ENCODE results near the gene SALL4. TPM values are rescaled to one million over a fixed set of nuclear protein-coding genes. Genes with fewer than 3 reads are reported as not detected.
"Not testable (repeated sequence)": the region's sequence is repeated elsewhere in the genome, so short reads cannot be mapped to it uniquely, and the experiment has no call there.

SALL4 gene
- total RNA-seq, 2 donors from 2014 or later = 0.13 to 0.35 TPM

DNA sequence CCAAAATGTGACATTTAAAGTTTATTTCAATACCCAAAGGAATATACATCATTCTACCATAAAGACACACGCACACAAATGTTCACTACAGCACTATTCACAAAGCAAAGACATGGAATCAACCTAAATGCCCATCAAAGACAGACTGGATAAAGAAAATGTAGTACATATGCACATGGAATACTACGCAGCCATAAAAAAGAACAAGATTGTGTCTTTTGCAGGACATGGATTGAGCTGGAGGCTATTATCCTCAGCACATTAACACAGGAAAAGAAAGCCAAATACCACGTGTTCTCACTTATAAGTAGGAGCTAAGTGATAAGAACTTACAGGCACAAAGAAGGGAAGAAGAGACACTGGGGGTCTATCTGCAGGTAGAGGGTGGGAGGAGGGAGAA, 56.5 kb downstream of the SALL4 start:
- Histone ChIP-seq H3K9me3 (no peaks in the 10 kb centered on the region), H3K27me3 (no peaks in the 10 kb centered on the region), H3K4me1 (peaks cover 14% of the 10 kb centered on the region), H3K9ac (ENCODE audit: low read depth in 2 of 2, low read length in 2 of 2) (no peak overlapping the region), H3K36me3 (no peaks in the 10 kb centered on the region), H3K4me3 (no peak overlapping the region), H3K27ac (no peak overlapping the region)
- no peak for DNase-seq
- intact Hi-C loops (cut with DNase I) = no loop called here
- TF ChIP-seq, protein P1, sequence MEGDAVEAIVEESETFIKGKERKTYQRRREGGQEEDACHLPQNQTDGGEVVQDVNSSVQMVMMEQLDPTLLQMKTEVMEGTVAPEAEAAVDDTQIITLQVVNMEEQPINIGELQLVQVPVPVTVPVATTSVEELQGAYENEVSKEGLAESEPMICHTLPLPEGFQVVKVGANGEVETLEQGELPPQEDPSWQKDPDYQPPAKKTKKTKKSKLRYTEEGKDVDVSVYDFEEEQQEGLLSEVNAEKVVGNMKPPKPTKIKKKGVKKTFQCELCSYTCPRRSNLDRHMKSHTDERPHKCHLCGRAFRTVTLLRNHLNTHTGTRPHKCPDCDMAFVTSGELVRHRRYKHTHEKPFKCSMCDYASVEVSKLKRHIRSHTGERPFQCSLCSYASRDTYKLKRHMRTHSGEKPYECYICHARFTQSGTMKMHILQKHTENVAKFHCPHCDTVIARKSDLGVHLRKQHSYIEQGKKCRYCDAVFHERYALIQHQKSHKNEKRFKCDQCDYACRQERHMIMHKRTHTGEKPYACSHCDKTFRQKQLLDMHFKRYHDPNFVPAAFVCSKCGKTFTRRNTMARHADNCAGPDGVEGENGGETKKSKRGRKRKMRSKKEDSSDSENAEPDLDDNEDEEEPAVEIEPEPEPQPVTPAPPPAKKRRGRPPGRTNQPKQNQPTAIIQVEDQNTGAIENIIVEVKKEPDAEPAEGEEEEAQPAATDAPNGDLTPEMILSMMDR (IDR thresholded peaks at IDR 0.05) = no peak

DNA sequence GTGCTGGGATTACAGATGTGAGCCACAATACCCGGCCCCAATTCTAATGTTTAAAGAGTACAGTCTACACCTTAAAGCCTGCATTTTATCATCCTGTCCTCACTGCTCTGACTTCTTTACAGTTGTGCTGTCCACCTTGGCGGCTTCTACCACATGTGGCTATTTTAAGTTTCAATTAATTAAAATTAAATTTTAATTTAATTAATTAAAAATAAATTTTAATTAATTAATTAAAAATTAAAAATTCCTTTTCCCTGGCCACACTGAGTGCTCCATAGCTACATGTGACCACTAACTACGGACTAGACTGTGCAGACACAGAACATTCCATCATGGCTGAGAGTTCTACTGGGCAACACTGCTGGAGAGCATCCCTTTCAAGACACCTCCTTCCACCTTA, 61.5 kb downstream of the SALL4 start:
- H3K27me3 ChIP-seq = no peaks in the 10 kb centered on the region
- H3K9me3 ChIP-seq = no peaks in the 10 kb centered on the region
- no peaks in the 10 kb centered on the region for H3K36me3 ChIP-seq
- DNase-seq = no peak
- intact Hi-C loops (cut with DNase I) = no loop called here
- peaks cover 6% of the 10 kb centered on the region for H3K4me1 ChIP-seq
- no peak overlapping the region for H3K9ac ChIP-seq (ENCODE audit: low read depth in 2 of 2, low read length in 2 of 2)
- TF ChIP-seq, protein P1 (IDR thresholded peaks at IDR 0.05) = no peak
- no peak overlapping the region for H3K27ac ChIP-seq
- H3K4me3 ChIP-seq = no peak overlapping the region

DNA sequence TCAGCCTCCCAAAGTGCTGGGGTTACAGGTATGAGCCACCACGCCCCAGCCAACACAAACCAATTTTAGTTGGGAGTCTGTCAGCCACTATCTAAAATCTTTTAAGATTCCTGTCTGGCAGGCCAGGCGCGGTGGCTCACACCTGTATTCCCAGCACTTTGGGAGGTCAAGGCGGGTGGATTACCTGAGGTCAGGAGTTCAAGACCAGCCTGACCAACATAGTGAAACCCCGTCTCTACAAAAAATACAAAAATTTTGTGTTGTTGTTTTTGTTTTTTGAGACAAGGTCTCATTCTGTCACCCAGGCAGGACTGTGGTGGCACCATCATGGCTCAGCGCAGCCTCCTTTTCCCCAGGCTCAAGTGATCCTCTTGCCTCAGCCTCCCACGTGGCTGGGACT, 62.0 kb downstream of the SALL4 start:
- H3K27ac ChIP-seq; H3K4me1 ChIP-seq; H3K4me3 ChIP-seq; H3K9me3 ChIP-seq; DNase-seq; H3K36me3 ChIP-seq; H3K27me3 ChIP-seq; H3K9ac ChIP-seq (ENCODE audit: low read depth in 2 of 2, low read length in 2 of 2); intact Hi-C loops (cut with DNase I): not testable (repeated sequence)

DNA sequence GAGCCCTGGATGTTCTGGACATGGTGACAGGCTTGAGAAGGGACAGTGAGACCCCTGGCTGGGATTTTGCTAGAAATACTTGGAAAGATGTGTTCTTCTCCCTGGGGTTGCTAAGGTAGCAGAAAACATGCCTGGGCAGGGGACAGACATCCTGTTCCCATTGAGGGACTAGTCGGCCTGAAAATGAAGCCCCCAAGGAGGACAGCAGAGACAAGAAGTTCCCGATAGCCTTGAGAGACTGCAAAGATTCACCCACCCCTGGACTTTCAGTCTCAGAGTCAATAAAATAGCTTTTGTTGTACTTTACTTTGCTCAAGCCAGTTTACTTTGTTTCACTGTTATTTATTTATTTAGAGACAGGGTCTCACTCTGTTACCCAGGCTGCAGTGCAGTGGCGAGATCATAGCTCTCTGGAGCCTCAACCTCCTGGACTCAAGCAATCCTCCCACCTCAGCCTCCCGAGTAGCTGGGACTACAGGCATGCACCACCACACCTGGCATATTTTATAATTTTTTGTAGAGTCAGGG, 62.5 kb downstream of the SALL4 start:
- no peak overlapping the region for H3K9ac ChIP-seq (ENCODE audit: low read depth in 2 of 2, low read length in 2 of 2)
- no peak overlapping the region for H3K27ac ChIP-seq
- no peak for DNase-seq
- no peak overlapping the region for H3K4me3 ChIP-seq
- peaks cover 6% of the 10 kb centered on the region for H3K4me1 ChIP-seq
- no peaks in the 10 kb centered on the region for H3K27me3 ChIP-seq
- H3K9me3 ChIP-seq = no peaks in the 10 kb centered on the region
- TF ChIP-seq, protein P1 (IDR thresholded peaks at IDR 0.05) = no peak
- no peaks in the 10 kb centered on the region for H3K36me3 ChIP-seq
- intact Hi-C loops (cut with DNase I) = no loop called here

DNA sequence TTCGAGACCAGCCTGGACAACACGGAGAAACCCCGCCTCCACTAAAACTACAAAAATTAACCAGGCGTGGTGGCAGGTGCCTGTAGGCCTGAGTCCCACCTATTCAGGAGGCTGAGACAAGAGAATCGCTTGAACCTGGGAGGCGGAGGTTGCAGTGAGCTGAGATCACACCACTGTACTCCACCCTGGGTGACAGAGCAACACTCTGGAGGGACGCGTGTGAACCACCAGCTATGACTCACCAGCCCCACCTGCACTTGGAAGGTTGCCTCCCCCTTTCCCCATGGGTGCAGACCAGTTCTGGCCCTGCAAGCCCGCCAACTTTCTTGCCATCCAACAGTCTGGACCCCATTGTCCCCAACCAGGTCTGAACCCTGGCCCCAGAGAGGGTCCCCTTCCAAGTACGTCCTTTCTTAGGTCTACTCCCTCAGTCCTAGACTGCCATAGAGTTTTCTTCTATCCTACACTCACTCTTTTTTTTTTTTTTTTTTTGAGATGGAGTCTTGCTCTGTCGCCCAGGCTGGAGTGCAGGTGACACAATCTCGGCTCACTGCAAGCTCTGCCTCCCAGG, 63.4 kb downstream of the SALL4 start:
- Histone ChIP-seq H3K36me3 (no peaks in the 10 kb centered on the region), H3K27me3 (no peaks in the 10 kb centered on the region), H3K4me3 (no peak overlapping the region), H3K9ac (ENCODE audit: low read depth in 2 of 2, low read length in 2 of 2) (no peak overlapping the region), H3K4me1 (peaks cover 6% of the 10 kb centered on the region), H3K9me3 (no peaks in the 10 kb centered on the region), H3K27ac (no peak overlapping the region)
- TF ChIP-seq, protein P1 (IDR thresholded peaks at IDR 0.05) = no peak
- DNase-seq = no peak
- intact Hi-C loops (cut with DNase I) = no loop called here

DNA sequence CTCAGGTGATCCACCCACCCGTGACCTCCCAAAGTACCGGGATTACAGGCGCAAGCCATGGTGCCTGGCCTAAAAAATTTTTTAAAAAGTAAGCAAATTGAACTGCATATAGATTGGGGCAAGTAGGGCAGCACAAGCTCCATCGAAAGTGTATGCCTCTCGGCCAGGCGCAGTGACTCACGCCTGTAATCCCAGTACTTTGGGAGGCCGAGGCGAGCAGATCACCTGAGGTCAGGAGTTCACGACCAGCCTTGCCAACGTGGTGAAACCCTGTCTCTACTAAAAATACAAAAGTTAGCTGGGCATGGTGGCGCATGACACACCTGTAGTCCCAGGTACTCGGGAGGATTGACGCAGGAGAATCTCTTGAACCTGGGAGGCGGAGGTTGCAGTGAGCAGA, 64.1 kb downstream of the SALL4 start:
- H3K27ac ChIP-seq; H3K9me3 ChIP-seq; H3K36me3 ChIP-seq; H3K27me3 ChIP-seq; intact Hi-C loops (cut with DNase I); H3K9ac ChIP-seq (ENCODE audit: low read depth in 2 of 2, low read length in 2 of 2); H3K4me3 ChIP-seq; H3K4me1 ChIP-seq; DNase-seq: not testable (repeated sequence)

Data from colonic mucosa (tissue), 4 donors.